Measurements from ENCODE around the gene NR6A1.

DNA sequence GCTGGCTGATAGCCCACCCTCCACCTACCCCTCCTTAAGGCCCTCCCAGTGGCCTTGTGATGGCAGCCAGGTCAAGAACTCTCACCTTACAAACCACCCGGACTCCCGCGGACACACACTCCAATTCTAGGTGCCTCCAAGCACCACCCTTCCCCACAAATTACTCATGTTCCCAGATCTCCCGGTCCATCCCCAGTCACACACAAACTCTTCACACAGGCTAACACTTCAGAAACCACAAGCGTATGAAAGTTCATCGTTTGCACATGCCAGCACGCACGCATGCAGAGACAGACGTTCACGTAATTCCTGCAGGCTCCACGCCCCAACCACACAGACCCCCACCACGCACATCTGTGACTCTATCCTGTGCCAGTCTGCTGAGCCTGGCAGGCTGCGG lies 281.9 kb downstream of the NR6A1 start:
- TF ChIP-seq CTCF (IDR thresholded peaks at IDR 0.05) (no peak), EP300 (IDR thresholded peaks at IDR 0.05) (no peak)

Data from ovary (tissue), 3 donors.